Upper lobe of right lung (tissue), 1 donor: Measurements from ENCODE around the gene DNAH14. TPM values are rescaled to one million over a fixed set of nuclear protein-coding genes. Genes with fewer than 3 reads are reported as not detected.
A peak's percentile ranks its signal among the peaks of the same experiment; 100 is the strongest.

Source experiments
- ATAC-seq: fragments of 200-7000 bp; cut with Tn5 transposase; one replicate; pipeline ENCODE4 v1.9.1; 2020; ENCODE audit warnings: mild to moderate bottlenecking, moderate library complexity
- DNase-seq: peaks from one replicate; pipeline ENCODE4 v3.0.0-alpha.2; 2020
- H3K27ac ChIP-seq: fragments of 200-600 bp; one replicate; pipeline ENCODE4 v1.8.0; 2022
- H3K27me3 ChIP-seq: fragments of 200-600 bp; one replicate; pipeline ENCODE4 v1.8.0; 2022; ENCODE audit warnings: mild to moderate bottlenecking
- H3K36me3 ChIP-seq: fragments of 200-600 bp; one replicate; pipeline ENCODE4 v1.8.0; 2022
- H3K4me1 ChIP-seq: fragments of 200-600 bp; one replicate; pipeline ENCODE4 v1.8.0; 2022
- H3K4me3 ChIP-seq: fragments of 200-600 bp; one replicate; pipeline ENCODE4 v1.8.0; 2022; ENCODE audit warnings: mild to moderate bottlenecking
- H3K9me3 ChIP-seq: fragments of 200-600 bp; one replicate; pipeline ENCODE4 v1.8.0; 2022
- intact Hi-C: fragments of 100-400 bp; cut with DNase I; formaldehyde crosslinking; loops from one replicate; pipeline ENCODE4 v1.11.0; 2022
- total RNA-seq: library from RNA; stranded (reverse); fragmentation: NEBNext Ultra II Directional; extraction: Animal tissue kit (Norgen Biotek cat#: 25700); gene quantifications from one replicate; pipeline ENCODE4 v1.2.1, GENCODE V29; 2021
- TF ChIP-seq, protein P1 (sequence below): fragments of 200-600 bp; IDR thresholded peaks from one replicate; pipeline ENCODE4 v1.8.0; 2022; ENCODE audit warnings: antibody characterized with exemption
- donor health status: DM: no; HTN: yes; CAD: no; lungs with severe emphysema.

DNAH14 gene
- total RNA-seq, 1 donor from 2014 or later: 14.9 TPM

DNA sequence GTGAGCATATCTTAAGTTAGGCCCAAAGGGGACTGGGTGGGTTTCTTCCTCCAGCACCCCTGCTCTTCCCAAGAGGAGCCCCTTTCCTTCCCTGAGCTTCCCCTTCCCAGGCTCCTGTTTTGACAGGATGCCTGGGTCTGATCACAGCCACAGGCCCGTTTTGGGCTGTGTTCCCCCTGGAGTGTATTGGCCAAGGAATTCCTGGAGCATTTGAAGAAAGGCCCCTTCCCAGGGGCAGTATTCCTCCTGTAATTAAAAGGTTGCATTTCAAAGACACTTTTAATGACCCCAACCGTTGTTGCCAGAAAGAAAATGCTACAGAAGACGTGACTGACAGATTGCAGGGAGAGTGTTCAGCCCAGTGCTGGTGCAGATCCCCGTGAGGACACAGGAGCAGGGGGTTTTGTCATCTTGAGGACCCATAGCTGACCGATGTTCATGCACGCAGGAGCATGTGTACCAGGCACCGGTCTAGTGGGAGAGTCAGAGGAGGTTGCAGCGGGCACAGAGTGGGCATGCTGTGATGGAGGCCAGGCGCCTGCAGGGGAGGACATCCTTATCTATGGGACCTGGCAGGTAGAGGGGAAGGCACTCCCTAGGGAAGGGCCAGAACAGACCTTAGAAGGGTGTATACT is 517.6 kb downstream of the DNAH14 start:
- TF ChIP-seq, protein P1, sequence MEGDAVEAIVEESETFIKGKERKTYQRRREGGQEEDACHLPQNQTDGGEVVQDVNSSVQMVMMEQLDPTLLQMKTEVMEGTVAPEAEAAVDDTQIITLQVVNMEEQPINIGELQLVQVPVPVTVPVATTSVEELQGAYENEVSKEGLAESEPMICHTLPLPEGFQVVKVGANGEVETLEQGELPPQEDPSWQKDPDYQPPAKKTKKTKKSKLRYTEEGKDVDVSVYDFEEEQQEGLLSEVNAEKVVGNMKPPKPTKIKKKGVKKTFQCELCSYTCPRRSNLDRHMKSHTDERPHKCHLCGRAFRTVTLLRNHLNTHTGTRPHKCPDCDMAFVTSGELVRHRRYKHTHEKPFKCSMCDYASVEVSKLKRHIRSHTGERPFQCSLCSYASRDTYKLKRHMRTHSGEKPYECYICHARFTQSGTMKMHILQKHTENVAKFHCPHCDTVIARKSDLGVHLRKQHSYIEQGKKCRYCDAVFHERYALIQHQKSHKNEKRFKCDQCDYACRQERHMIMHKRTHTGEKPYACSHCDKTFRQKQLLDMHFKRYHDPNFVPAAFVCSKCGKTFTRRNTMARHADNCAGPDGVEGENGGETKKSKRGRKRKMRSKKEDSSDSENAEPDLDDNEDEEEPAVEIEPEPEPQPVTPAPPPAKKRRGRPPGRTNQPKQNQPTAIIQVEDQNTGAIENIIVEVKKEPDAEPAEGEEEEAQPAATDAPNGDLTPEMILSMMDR: no peak
- Histone ChIP-seq H3K4me3 (no peak overlapping the region), H3K4me1 (peaks cover 43% of the 10 kb centered on the region), H3K27ac (peak overlapping the region; percentile 70), H3K36me3 (no peaks in the 10 kb centered on the region), H3K9me3 (no peaks in the 10 kb centered on the region), H3K27me3 (no peaks in the 10 kb centered on the region)
- no peak for ATAC-seq
- peak; percentile 57 for DNase-seq
- intact Hi-C loops: no loop called here

DNA sequence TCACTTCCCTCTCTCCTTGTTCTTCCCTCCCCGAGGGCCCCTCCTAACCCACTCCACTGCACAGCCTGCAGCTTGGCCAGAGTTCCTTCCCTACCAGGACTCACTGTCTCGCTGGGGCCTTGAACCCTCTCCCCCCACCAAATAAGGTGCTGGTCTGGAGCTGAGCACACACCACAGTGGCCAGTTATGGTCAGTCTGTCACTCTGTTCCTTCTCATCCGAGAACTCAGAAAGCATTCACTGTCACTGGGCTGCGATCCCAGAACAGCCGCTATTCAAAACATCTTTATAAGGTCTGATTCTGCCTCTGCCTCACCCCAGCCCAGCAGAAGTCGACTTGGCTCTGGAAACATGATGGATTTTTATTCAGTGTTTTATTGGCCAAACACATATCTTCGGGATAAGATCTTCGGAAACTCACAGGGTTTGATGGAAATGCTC is 518.2 kb downstream of the DNAH14 start:
- H3K4me1 ChIP-seq: peaks cover 43% of the 10 kb centered on the region
- no peaks in the 10 kb centered on the region for H3K27me3 ChIP-seq
- no peak for ATAC-seq
- intact Hi-C loops: no loop called here
- H3K9me3 ChIP-seq: no peaks in the 10 kb centered on the region
- no peak overlapping the region for H3K4me3 ChIP-seq
- DNase-seq: peak; percentile 36
- peak overlapping the region; percentile 70 for H3K27ac ChIP-seq
- TF ChIP-seq, protein P1: no peak
- no peaks in the 10 kb centered on the region for H3K36me3 ChIP-seq

DNA sequence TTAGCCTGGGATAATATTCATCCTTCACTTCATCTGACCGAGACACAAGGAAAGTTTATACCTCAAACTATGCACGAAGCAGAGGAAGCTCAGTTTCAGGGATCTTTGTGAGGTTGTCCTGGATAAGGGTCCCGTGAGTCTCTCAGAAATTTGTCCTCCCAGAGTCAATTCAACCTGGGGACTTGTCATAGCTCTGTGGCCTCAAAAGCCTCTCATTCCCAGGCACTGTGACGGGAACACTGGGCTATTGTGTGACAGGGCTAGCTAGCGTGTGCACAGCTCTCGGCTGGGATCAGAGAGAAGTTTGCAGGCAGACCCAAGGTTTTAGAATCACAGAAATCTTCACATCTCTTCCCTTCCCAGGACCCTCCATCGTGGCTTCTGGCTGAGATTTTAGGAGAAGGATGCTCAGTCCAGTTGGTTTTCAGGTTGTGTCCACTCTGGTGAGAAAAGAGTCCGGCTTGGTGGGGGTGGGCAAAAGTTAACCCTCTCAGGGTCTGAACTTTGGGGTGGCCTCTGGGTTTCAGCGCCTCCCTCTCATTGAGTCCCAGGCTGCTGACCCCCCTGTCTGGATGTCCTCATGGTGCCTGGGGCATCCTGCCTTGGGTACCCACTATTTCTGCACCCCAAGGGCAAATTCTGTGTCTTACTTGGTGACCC is 518.8 kb downstream of the DNAH14 start:
- peak overlapping the region; percentile 70 for H3K27ac ChIP-seq
- H3K4me1 ChIP-seq: peaks cover 43% of the 10 kb centered on the region
- no peaks in the 10 kb centered on the region for H3K9me3 ChIP-seq
- no peaks in the 10 kb centered on the region for H3K27me3 ChIP-seq
- TF ChIP-seq, protein P1: no peak
- no peaks in the 10 kb centered on the region for H3K36me3 ChIP-seq
- ATAC-seq: no peak
- no peak overlapping the region for H3K4me3 ChIP-seq
- intact Hi-C loops: no loop called here
- DNase-seq: peak; percentile 33
